GM23338 (cell line): ENCODE data around the gene GNB1. TPM values are rescaled to one million over a fixed set of nuclear protein-coding genes. Genes with fewer than 3 reads are reported as not detected.
A peak's percentile ranks its signal among the peaks of the same experiment; 100 is the strongest.

ENCODE experiments used
- ATAC-seq: fragments of 200-7000 bp; cut with Tn5 transposase; 3 replicates; pipeline ENCODE4 v1.9.1; 2020
- DNase-seq: peaks from one replicate; pipeline ENCODE4 v3.0.0-alpha.2; 2015; ENCODE audit warnings: low spot score
- H2AFZ ChIP-seq: fragments of 200-600 bp; sonication (generic); 2 replicates; pipeline ENCODE4 v1.8.0; 2016; ENCODE audit warnings: antibody characterized with exemption, mild to moderate bottlenecking, moderate library complexity
- H3F3A ChIP-seq: fragments of 200-600 bp; sonication (generic); replicated peaks from 2 replicates; pipeline ENCODE4 v1.8.0; 2017; ENCODE audit warnings: antibody characterized with exemption, mixed run types, low read depth
- H3K27ac ChIP-seq: fragments of 200-600 bp; sonication (generic); 2 replicates; pipeline ENCODE4 v1.6.1; 2016; ENCODE audit warnings: low read depth
- H3K27me3 ChIP-seq: fragments of 200-600 bp; sonication (generic); 2 replicates; pipeline ENCODE4 v1.8.0; 2016; ENCODE audit warnings: mild to moderate bottlenecking, mixed run types, moderate library complexity; ENCODE audit not compliant: insufficient read depth
- H3K36me3 ChIP-seq: fragments of 200-600 bp; sonication (generic); 2 replicates; pipeline ENCODE4 v1.8.0; 2016; ENCODE audit warnings: mild to moderate bottlenecking; ENCODE audit not compliant: insufficient read depth
- H3K4me1 ChIP-seq: fragments of 200-600 bp; sonication (generic); 2 replicates; pipeline ENCODE4 v1.8.0; 2016; ENCODE audit warnings: mild to moderate bottlenecking, moderate library complexity; ENCODE audit not compliant: insufficient read depth
- H3K4me2 ChIP-seq: fragments of 200-600 bp; sonication (generic); 2 replicates; pipeline ENCODE4 v1.7.1; 2017; ENCODE audit warnings: mixed run types
- H3K4me3 ChIP-seq: fragments of 200-600 bp; sonication (generic); 2 replicates; pipeline ENCODE4 v1.6.1; 2016; ENCODE audit warnings: mixed run types
- H3K79me2 ChIP-seq: fragments of 200-600 bp; sonication (generic); replicated peaks from 2 replicates; pipeline ENCODE4 v1.8.0; 2017; ENCODE audit warnings: mild to moderate bottlenecking; ENCODE audit not compliant: insufficient read depth
- H3K9me2 ChIP-seq: fragments of 200-600 bp; sonication (generic); 2 replicates; pipeline ENCODE4 v1.8.0; 2017; ENCODE audit not compliant: insufficient read depth
- H4K20me1 ChIP-seq: fragments of 200-600 bp; sonication (generic); replicated peaks from 2 replicates; pipeline ENCODE4 v1.8.0; 2017; ENCODE audit warnings: mild to moderate bottlenecking; ENCODE audit not compliant: insufficient read depth
- H3K27ac Mint-ChIP-seq: 2 replicates; pipeline ENCODE4 v1.8.0; 2020; ENCODE audit warnings: inconsistent platforms, mild to moderate bottlenecking, moderate library complexity, mixed read lengths
- H3K27me3 Mint-ChIP-seq: 3 replicates; pipeline ENCODE4 v1.8.0; 2022; ENCODE audit warnings: low read depth, mild to moderate bottlenecking, moderate library complexity, mixed read lengths, inconsistent platforms; ENCODE audit not compliant: insufficient read depth, poor library complexity
- H3K36me3 Mint-ChIP-seq: 3 replicates; pipeline ENCODE4 v1.8.0; 2021; ENCODE audit warnings: low read depth, mild to moderate bottlenecking, inconsistent platforms, moderate library complexity, mixed read lengths
- H3K4me1 Mint-ChIP-seq: 3 replicates; pipeline ENCODE4 v1.8.0; 2020; ENCODE audit warnings: mild to moderate bottlenecking, inconsistent platforms, mixed read lengths
- H3K4me3 Mint-ChIP-seq: 3 replicates; pipeline ENCODE4 v1.8.0; 2021; ENCODE audit warnings: moderate library complexity, mild to moderate bottlenecking, inconsistent platforms, mixed read lengths
- H3K9me3 Mint-ChIP-seq: 3 replicates; pipeline ENCODE4 v1.8.0; 2020; ENCODE audit warnings: moderate library complexity, mild to moderate bottlenecking, inconsistent platforms, mixed read lengths
- CREB1 ChIP-seq: fragments of 250-450 bp; sonication (Bioruptor Pico); IDR thresholded peaks from 2 replicates; pipeline ENCODE4 v1.5.0; 2020; ENCODE audit warnings: low read depth, mild to moderate bottlenecking, moderate library complexity
- ETS1 ChIP-seq: IDR thresholded peaks from 2 replicates; pipeline ENCODE4 v1.6.1; 2016; ENCODE audit warnings: antibody characterized with exemption
- EZH2 ChIP-seq: fragments of 200-600 bp; sonication (generic); IDR thresholded peaks from one replicate; pipeline ENCODE4 v1.8.0; 2017; ENCODE audit warnings: antibody characterized with exemption, mild to moderate bottlenecking, low read depth; ENCODE audit not compliant: unreplicated experiment
- EZH2phosphoT487 ChIP-seq: fragments of 200-600 bp; sonication (generic); IDR thresholded peaks from one replicate; pipeline ENCODE4 v1.8.1; 2018; ENCODE audit warnings: antibody characterized with exemption; ENCODE audit not compliant: unreplicated experiment
- JUNB ChIP-seq: IDR thresholded peaks from one replicate; pipeline ENCODE4 v1.6.1; 2016; ENCODE audit warnings: antibody characterized with exemption; ENCODE audit not compliant: unreplicated experiment
- NANOG ChIP-seq: IDR thresholded peaks from 2 replicates; pipeline ENCODE4 v1.6.1; 2016; ENCODE audit warnings: antibody characterized with exemption, borderline replicate concordance
- POLR2AphosphoS5 ChIP-seq: IDR thresholded peaks from 2 replicates; pipeline ENCODE4 v1.6.1; 2016; ENCODE audit warnings: antibody characterized with exemption, low read depth
- STAT1 ChIP-seq: IDR thresholded peaks from one replicate; pipeline ENCODE4 v1.6.1; 2016; ENCODE audit warnings: antibody characterized with exemption; ENCODE audit not compliant: unreplicated experiment
- ZNF114 ChIP-seq: fragments of 250-450 bp; sonication (Bioruptor Pico); IDR thresholded peaks from 2 replicates; pipeline ENCODE4 v1.5.0; 2020; ENCODE audit warnings: mild to moderate bottlenecking, moderate library complexity
- ZNF331 ChIP-seq: fragments of 250-450 bp; sonication (Bioruptor Pico); IDR thresholded peaks from 2 replicates; pipeline ENCODE4 v1.5.0; 2020; ENCODE audit warnings: low read depth, mild to moderate bottlenecking, moderate library complexity
- ZNF462 ChIP-seq: fragments of 250-450 bp; sonication (Bioruptor Pico); IDR thresholded peaks from 2 replicates; pipeline ENCODE4 v1.5.0; 2020; ENCODE audit warnings: mild to moderate bottlenecking, moderate library complexity
- polyA plus RNA-seq: library from polyadenylated mRNA; unstranded; fragments of >200 nt; fragmentation: Nextera tagmentation; extraction: Ambion mirVana; gene quantifications from 2 replicates; pipeline ENCODE4 v1.2.1, GENCODE V29; 2016
- total RNA-seq: library from RNA; depleted of rRNA; stranded (reverse); fragments of >200 nt; shearing (Covaris generic); gene quantifications from 2 replicates; pipeline ENCODE4 v1.2.3, GENCODE V29; 2014
- TF ChIP-seq, protein P1 (sequence below): IDR thresholded peaks from one replicate; pipeline ENCODE4 v1.6.1; 2018; ENCODE audit warnings: antibody characterized with exemption; ENCODE audit not compliant: unreplicated experiment
- TF ChIP-seq, protein P2 (sequence below), 2 experiments: fragments of 200-600 bp in 1 of 2; sonication (generic) in 1 of 2; conservative IDR thresholded peaks; 2 replicates each; pipeline versions ENCODE4 v1.5.1 to v1.6.1; 2016 to 2017; ENCODE audit warnings: antibody characterized with exemption in 2 of 2, low read depth in 2 of 2, mild to moderate bottlenecking in 2 of 2, moderate library complexity in 1 of 2

GNB1 gene
- total and polyA plus RNA-seq, 2 experiments from 2014 or later = 65.4 to 138 TPM

- Histone ChIP-seq H3K9me2 (no peaks in the 10 kb centered on the region), H3K4me1 (0 out of 2 replicates have a peak, but pooled peaks cover 5% of the 10 kb centered on the region), H4K20me1 (peaks cover 56% of the 10 kb centered on the region), H3K4me2 (no peak overlapping the region), H3K4me3 (no peak overlapping the region), H3K27ac (peak overlapping the region; percentile 83), H3K27me3 (no peaks in the 10 kb centered on the region), H3K79me2 (peaks cover 100% of the 10 kb centered on the region), H2AFZ (no peak overlapping the region), H3K36me3 (peaks cover 7% of the 10 kb centered on the region; the same call in 1 of the 2 replicates), H3F3A (peaks cover 17% of the 10 kb centered on the region; the same call in 1 of the 2 replicates)
- TF ChIP-seq ZNF462 (no peak), EZH2 (no peak), STAT1 (no peak), POLR2AphosphoS5 (no peak), ETS1 (no peak), JUNB (no peak), NANOG (no peak), ZNF114 (CRISPR knock-in tag) (no peak), EZH2phosphoT487 (no peak), ZNF331 (CRISPR knock-in tag) (no peak), CREB1 (CRISPR knock-in tag) (no peak)
- TF ChIP-seq, protein P1, sequence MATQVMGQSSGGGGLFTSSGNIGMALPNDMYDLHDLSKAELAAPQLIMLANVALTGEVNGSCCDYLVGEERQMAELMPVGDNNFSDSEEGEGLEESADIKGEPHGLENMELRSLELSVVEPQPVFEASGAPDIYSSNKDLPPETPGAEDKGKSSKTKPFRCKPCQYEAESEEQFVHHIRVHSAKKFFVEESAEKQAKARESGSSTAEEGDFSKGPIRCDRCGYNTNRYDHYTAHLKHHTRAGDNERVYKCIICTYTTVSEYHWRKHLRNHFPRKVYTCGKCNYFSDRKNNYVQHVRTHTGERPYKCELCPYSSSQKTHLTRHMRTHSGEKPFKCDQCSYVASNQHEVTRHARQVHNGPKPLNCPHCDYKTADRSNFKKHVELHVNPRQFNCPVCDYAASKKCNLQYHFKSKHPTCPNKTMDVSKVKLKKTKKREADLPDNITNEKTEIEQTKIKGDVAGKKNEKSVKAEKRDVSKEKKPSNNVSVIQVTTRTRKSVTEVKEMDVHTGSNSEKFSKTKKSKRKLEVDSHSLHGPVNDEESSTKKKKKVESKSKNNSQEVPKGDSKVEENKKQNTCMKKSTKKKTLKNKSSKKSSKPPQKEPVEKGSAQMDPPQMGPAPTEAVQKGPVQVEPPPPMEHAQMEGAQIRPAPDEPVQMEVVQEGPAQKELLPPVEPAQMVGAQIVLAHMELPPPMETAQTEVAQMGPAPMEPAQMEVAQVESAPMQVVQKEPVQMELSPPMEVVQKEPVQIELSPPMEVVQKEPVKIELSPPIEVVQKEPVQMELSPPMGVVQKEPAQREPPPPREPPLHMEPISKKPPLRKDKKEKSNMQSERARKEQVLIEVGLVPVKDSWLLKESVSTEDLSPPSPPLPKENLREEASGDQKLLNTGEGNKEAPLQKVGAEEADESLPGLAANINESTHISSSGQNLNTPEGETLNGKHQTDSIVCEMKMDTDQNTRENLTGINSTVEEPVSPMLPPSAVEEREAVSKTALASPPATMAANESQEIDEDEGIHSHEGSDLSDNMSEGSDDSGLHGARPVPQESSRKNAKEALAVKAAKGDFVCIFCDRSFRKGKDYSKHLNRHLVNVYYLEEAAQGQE = no peak
- TF ChIP-seq, protein P2, sequence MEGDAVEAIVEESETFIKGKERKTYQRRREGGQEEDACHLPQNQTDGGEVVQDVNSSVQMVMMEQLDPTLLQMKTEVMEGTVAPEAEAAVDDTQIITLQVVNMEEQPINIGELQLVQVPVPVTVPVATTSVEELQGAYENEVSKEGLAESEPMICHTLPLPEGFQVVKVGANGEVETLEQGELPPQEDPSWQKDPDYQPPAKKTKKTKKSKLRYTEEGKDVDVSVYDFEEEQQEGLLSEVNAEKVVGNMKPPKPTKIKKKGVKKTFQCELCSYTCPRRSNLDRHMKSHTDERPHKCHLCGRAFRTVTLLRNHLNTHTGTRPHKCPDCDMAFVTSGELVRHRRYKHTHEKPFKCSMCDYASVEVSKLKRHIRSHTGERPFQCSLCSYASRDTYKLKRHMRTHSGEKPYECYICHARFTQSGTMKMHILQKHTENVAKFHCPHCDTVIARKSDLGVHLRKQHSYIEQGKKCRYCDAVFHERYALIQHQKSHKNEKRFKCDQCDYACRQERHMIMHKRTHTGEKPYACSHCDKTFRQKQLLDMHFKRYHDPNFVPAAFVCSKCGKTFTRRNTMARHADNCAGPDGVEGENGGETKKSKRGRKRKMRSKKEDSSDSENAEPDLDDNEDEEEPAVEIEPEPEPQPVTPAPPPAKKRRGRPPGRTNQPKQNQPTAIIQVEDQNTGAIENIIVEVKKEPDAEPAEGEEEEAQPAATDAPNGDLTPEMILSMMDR (conservative IDR thresholded peaks at IDR 0.05; ENCODE audit: low read depth in 2 of 2) = no peak
- H3K4me1 Mint-ChIP-seq = peaks cover 11% of the 10 kb centered on the region; the same call in 2 of the 3 replicates
- H3K9me3 Mint-ChIP-seq = no peaks in the 10 kb centered on the region
- peaks cover 6% of the 10 kb centered on the region for H3K27me3 Mint-ChIP-seq
- peaks cover 43% of the 10 kb centered on the region for H3K36me3 Mint-ChIP-seq
- H3K27ac Mint-ChIP-seq = no peak overlapping the region
- ATAC-seq (no peak), DNase-seq (no peak)
- no peak overlapping the region for H3K4me3 Mint-ChIP-seq
Observed at GRCh38 chr1:1839311-1839965, 51.4 kb downstream of the GNB1 start.
